Stimulated activated CD8-positive, alpha-beta memory T cell treated with anti-CD3 and anti-CD28 coated beads, Interleukin-4, amount 100 ng/mL, for 1 hour (primary cell): ENCODE measurements around the gene TST.

Source experiments
- DNase-seq, 2 donors: peaks; one replicate each; pipeline ENCODE4 v3.0.0-alpha.2; 2020; ENCODE audit warnings: low read depth in 2 of 2, low spot score in 1 of 2

TST gene

GRCh38 chr22:37019309-37020191 is at the start of gene TST, which contains the start of gene MPST:
Gene TST, minus strand, starts transcription at chr22:37019447. Its CDS starts 715 bp downstream, at chr22:37018732.
Gene MPST, plus strand, starts transcription at chr22:37019742. Its CDS starts 95 bp downstream, at chr22:37019837.
- DNase-seq = no peak

DNA sequence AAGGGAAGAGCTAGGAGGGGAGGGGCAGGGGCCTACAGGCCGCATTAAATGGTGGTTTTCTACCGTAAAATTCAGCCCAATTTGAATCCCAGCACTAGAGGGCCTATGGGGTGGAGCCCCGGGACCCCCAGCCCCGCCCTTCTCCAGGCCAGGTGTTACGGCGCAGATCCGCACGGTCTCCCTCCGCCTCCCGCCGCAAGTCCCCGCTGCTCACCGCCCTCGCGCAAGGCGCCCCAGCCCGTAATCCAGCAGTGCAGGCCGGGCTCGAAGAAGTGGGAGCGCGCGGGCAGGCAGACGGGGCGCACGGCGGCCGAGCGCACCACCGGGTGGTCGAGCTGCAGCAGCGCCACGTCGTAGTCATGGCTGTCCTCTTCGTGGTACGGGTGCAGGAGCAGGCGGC is 49.6 kb upstream of the TST start:
- DNase-seq = no peak

GRCh38 chr22:37067428-37067827 is 48.2 kb upstream of the TST start:
- DNase-seq = no peak

DNA sequence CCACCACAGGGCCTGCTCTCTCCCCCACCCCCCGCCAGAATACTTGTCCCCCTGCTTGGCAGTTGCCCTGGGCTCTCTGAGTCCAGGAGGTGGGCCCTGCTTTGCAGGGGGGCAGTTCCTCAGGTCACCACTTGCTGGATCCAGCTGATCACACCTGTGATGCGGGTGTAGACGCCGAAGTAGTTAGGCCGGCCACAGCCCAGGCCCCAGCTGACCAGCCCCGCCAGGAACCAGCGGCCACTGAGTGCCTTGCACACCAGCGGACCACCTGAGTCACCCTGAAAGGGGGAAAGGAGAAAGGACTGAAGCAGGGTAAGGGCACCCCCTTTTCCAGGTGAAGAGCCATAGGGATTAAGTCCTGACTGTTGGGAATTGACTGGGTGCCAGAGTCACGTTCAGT is 46.7 kb upstream of the TST start:
- DNase-seq = no peak

GRCh38 chr22:37065180-37065579 is 45.9 kb upstream of the TST start:
- DNase-seq = no peak

GRCh38 chr22:37064553-37064952 is 45.3 kb upstream of the TST start:
- no peak for DNase-seq

- DNase-seq = no peak
Measured at GRCh38 chr22:37063431-37064420, 44.5 kb upstream of the TST start.

- DNase-seq = no peak
Measured at GRCh38 chr22:37062702-37063381, 43.6 kb upstream of the TST start.

DNA sequence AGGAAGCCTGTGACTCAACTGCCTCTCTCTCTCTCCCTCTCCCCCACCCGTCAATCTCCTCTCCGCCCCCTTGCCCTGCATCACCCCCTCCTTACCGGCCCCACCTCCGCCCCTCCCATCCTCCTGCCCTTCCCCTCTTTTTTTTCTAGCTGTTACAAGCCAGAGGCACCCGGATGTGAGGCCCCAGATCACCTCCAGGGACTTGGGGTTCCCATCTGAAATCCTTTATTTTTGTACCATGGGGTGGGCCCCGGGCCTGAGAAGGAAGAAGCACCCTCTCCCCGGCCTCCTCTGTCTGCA is 43.1 kb upstream of the TST start:
- DNase-seq = no peak

- DNase-seq = no peak
Measured at GRCh38 chr22:37061611-37062375, 42.5 kb upstream of the TST start.

DNA sequence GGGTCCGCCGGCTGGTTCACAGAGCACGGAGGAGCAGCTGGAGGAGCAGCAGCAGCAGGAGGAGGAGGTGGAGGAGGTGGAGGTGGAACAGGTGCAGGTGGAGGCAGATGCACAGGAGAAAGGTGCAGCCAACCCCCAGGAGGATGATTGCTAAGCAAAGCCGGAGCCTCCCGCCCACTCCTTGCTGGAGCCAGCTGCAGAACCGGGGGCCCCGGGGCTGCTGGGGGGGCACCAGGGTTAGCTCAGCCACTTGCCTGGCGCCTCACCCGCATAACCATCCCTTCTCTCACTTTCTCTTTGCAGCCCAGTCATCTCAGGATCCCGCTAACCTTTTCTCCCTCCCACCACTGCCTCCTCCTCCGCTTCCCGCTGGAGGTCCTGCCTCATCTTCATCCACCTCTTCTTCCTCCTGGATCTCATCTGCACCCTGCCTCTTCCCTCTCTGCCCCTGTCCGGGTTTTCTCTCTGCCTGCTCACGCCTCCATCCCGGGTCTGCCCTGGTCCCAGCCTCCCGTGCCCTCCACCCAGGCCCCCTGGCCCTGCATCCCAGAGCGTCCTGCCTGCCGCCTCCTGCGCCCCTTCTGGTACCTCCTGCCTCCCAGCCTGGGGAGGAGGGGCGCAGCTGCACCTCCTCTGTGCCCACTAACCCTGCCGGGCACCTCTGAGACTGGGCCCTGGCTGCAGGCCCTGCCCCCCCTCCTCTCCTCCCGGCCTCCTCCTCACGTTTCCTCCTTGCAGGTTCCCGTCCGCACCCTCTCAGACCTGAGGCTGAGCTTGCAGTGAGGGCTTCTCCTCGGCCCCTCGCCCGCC is 41.8 kb upstream of the TST start:
- DNase-seq = no peak

GRCh38 chr22:37059876-37060449 is 40.7 kb upstream of the TST start:
- DNase-seq = no peak

GRCh38 chr22:37058917-37059701 is 39.9 kb upstream of the TST start:
- no peak for DNase-seq

GRCh38 chr22:37057796-37058510 is 38.7 kb upstream of the TST start:
- no peak for DNase-seq

- DNase-seq = no peak
Measured at GRCh38 chr22:37057226-37057625, 38.0 kb upstream of the TST start.

DNA sequence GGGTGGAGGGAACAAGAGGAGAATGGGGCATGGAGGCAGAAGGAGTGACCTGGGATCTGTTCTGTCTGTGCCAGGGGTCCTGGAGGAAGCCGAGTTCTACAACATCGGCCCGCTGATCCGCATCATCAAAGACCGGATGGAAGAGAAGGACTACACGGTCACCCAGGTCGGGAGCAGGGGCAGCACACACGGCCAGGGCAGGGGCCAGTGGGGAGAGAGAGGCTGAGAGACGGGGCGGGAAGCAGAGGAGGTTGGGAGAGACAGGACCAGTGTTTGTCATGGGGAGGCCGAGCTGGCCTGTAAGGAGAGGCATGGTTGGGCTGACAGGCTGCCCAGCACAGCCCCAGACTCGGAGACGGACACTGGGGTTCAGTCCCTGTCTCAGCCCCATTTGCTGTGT is 37.0 kb upstream of the TST start:
- no peak for DNase-seq

- no peak for DNase-seq
Measured at GRCh38 chr22:37054600-37055365, 35.5 kb upstream of the TST start.
